Peyer's patch (tissue), 4 donors: ENCODE results near the gene ZBTB20. TPM values are rescaled to one million over a fixed set of nuclear protein-coding genes. Genes with fewer than 3 reads are reported as not detected.
A peak's percentile ranks its signal among the peaks of the same experiment; 100 is the strongest.

Experiments
- DNase-seq, 3 donors: peaks; one replicate each; pipeline ENCODE4 v3.0.0-alpha.2; 2017 to 2019
- H3K27ac ChIP-seq, 4 donors: fragments of 200-600 bp; sonication (generic); one replicate each; pipeline ENCODE4 v1.5.1; 2016 to 2019
- H3K27me3 ChIP-seq, 2 donors: fragments of 200-600 bp; sonication (generic); one replicate each; pipeline ENCODE4 v1.5.1; 2019
- H3K36me3 ChIP-seq, 3 donors: fragments of 200-600 bp; sonication (generic); one replicate each; pipeline ENCODE4 v1.5.1; 2016 to 2019
- H3K4me1 ChIP-seq, 4 donors: fragments of 200-600 bp; sonication (generic); one replicate each; pipeline ENCODE4 v1.5.1; 2016 to 2019
- H3K4me3 ChIP-seq, 4 donors: fragments of 200-600 bp; sonication (generic); 1 replicate in 3 of 4; 2 replicates in 1 of 4; pipeline ENCODE4 v1.5.1; 2016 to 2019; ENCODE audit warnings: mild to moderate bottlenecking in 1 of 4
- H3K9me3 ChIP-seq, 4 donors: fragments of 200-600 bp; sonication (generic); one replicate each; pipeline ENCODE4 v1.5.1; 2016 to 2019; ENCODE audit warnings: mild to moderate bottlenecking in 1 of 4
- CTCF ChIP-seq, 6 experiments: fragments of 450-650 bp in 4 of 6; fragments of 200-600 bp in 2 of 6; sonication (generic) in 1 of 6; IDR thresholded peaks; one replicate each; pipeline ENCODE4 v1.5.1; 2017 to 2019; ENCODE audit warnings: antibody characterized with exemption in 6 of 6, mild to moderate bottlenecking in 3 of 6, moderate library complexity in 1 of 6
- POLR2A ChIP-seq, 2 donors: fragments of 450-650 bp; IDR thresholded peaks; one replicate each; pipeline ENCODE4 v1.5.1; 2017; ENCODE audit warnings: antibody characterized with exemption in 2 of 2, mild to moderate bottlenecking in 2 of 2, moderate library complexity in 2 of 2
- small RNA-seq, 2 donors: library from RNA; depleted of rRNA; stranded (forward); fragments of <200 nt; gene quantifications; one replicate each; pipeline ENCODE3, GENCODE V24; 2016
- total RNA-seq, 4 donors: library from RNA; depleted of rRNA; stranded (reverse); fragments of >200 nt; gene quantifications; one replicate each; pipeline ENCODE4 v1.1.0, GENCODE V29; 2016

The ZBTB20 gene
- total RNA-seq, 4 donors from 2014 or later: 19.6 to 135 (median 57.2) TPM

GRCh38 chr3:114286266-114286665 is 860.8 kb downstream of the ZBTB20 start:
- Histone ChIP-seq H3K27me3 (no peaks in the 10 kb centered on the region), H3K4me1 (peaks cover 0 to 2% (median 0%) of the 10 kb centered on the region in 4 donors), H3K36me3 (no peaks in the 10 kb centered on the region), H3K9me3 (no peaks in the 10 kb centered on the region), H3K27ac (peak overlapping the region in 2 of 4 donors; percentile 21 to 35), H3K4me3 (no peak overlapping the region)
- TF ChIP-seq CTCF (IDR thresholded peaks at IDR 0.05): no peak
- no peak for TF ChIP-seq POLR2A (IDR thresholded peaks at IDR 0.05)
- no peak for DNase-seq

- TF ChIP-seq POLR2A (IDR thresholded peaks at IDR 0.05): no peak
- TF ChIP-seq CTCF (IDR thresholded peaks at IDR 0.05): no peak
- DNase-seq: no peak
- Histone ChIP-seq H3K4me3 (no peak overlapping the region), H3K36me3 (no peaks in the 10 kb centered on the region), H3K4me1 (no peaks in the 10 kb centered on the region), H3K27ac (peak overlapping the region in 2 of 4 donors; percentile 21 to 35), H3K27me3 (no peaks in the 10 kb centered on the region), H3K9me3 (no peaks in the 10 kb centered on the region)
These were observed 861.3 kb downstream of the ZBTB20 start for GRCh38 chr3:114285648-114286230.

DNA sequence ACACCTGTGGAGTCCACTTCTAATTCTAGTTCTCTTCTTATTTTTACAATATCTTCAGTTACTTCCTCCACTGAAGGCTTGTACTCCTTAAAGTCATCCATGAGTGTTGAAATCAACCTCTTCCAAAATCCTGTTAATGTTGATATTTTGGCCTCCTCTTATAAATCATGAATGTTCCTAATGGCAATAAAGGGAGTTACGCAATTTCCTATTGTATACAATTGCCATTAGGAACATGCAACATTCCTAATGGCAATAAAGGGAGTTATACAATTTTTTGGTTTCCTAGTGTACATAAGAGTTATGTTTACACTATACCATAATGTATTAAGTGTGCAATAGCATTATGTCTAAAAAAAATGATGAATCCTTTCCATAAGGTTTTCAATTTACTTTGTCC is 862.4 kb downstream of the ZBTB20 start:
- TF ChIP-seq POLR2A (IDR thresholded peaks at IDR 0.05) (no peak), CTCF (IDR thresholded peaks at IDR 0.05) (no peak)
- Histone ChIP-seq H3K9me3 (no peaks in the 10 kb centered on the region), H3K27ac (no peak overlapping the region), H3K27me3 (no peaks in the 10 kb centered on the region), H3K36me3 (no peaks in the 10 kb centered on the region), H3K4me1 (no peaks in the 10 kb centered on the region), H3K4me3 (no peak overlapping the region)
- DNase-seq: no peak

Small RNA genes within 50 kb of the gene (small RNA-seq; reads per million reads assigned to genes)
- gene MIR4796: 0 reads per million in 2 donors
